Ishikawa (cell line): ENCODE data around the gene SEMG1.

Experiments used
- CEBPB ChIP-seq: IDR thresholded peaks from 2 replicates; pipeline ENCODE4 v1.6.1; 2012
- TAF1 ChIP-seq: IDR thresholded peaks from 2 replicates; pipeline ENCODE4 v1.6.1; 2012; ENCODE audit warnings: low read depth, mild to moderate bottlenecking
- TF ChIP-seq, protein P1 (sequence below): IDR thresholded peaks from 2 replicates; pipeline ENCODE4 v1.6.1; 2012
- TF ChIP-seq, protein P2 (sequence below): IDR thresholded peaks from 2 replicates; pipeline ENCODE4 v1.6.1; 2012

DNA sequence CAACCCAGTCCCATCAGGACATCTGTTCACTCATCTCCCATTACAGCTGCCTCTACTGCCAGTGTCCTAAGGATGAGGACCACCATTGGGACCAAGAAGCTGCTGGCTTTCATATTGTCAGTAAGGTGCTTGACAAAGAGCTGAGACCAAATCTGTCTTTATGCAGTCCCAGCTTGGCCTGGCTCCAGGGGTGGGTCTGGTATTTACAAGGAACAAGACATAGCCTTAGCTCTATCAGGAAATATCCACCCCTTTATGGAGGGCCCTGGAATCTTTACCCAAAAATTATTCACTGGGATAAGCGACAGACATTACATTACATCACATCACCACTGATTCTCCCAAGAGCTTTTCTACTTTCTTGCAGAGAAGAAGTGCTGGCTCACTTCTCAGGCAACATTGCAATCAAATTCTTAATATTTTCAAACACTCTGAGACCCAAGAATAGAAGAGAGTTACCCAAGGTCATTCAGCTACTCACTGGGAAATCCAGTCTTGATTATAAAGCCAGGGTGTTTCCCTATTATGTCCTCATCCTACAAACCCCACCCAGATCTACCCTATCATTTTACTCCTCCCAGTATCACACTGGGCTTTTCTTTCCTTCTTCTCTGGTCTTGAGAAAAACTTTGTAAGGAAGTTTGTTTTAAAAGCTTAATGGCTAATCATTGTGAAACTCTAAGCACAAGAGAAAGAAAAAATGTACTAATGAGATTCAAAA is 43.6 kb upstream of the SEMG1 start:
- no peak for TF ChIP-seq TAF1
- no peak for TF ChIP-seq CEBPB
- TF ChIP-seq, protein P1, sequence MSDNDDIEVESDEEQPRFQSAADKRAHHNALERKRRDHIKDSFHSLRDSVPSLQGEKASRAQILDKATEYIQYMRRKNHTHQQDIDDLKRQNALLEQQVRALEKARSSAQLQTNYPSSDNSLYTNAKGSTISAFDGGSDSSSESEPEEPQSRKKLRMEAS: no peak
- TF ChIP-seq, protein P2, sequence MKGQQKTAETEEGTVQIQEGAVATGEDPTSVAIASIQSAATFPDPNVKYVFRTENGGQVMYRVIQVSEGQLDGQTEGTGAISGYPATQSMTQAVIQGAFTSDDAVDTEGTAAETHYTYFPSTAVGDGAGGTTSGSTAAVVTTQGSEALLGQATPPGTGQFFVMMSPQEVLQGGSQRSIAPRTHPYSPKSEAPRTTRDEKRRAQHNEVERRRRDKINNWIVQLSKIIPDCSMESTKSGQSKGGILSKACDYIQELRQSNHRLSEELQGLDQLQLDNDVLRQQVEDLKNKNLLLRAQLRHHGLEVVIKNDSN: no peak
